SIG-M5 (cell line): ENCODE results near the gene SPDYE2.
"Not testable (repeated sequence)": the region's sequence is repeated elsewhere in the genome, so short reads cannot be mapped to it uniquely, and the experiment has no call there.

Experiments
- DNase-seq: peaks from one replicate; lab custom pipeline; 2025; lab: John Stamatoyannopoulos, UW

The SPDYE2 gene

GRCh38 chr7:102540604-102541003 is 10.4 kb upstream of the SPDYE2 start:
- DNase-seq = not testable (repeated sequence)

DNA sequence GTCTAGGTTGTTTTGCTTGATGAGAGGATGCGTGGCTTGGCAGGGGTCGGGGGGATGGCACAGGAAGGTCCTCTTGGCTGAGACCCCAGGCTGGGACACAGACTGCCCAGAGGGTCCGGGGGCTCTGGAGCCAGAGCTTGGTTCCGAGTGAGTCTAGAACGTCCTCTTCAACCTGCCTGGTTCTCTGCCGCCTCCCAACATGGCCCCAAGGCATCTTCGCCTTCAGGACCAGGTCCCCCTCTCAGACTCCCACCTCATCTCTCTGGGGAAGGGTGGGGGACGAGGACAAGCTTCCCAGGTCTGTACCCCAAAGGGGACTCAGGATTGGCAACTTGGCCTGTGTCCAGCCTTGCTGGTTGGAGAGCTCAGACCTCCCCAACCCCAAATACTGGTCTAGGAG is 8.9 kb upstream of the SPDYE2 start:
- not testable (repeated sequence) for DNase-seq

GRCh38 chr7:102542771-102543170 is 8.3 kb upstream of the SPDYE2 start:
- DNase-seq = not testable (repeated sequence)

- DNase-seq = not testable (repeated sequence)
Measured at GRCh38 chr7:102543596-102543995, 7.4 kb upstream of the SPDYE2 start, which contains the start of gene UPK3BL2. UPK3BL2 (minus strand) TSS chr7:102543696; CDS start chr7:102543636, 60 bp downstream.

- DNase-seq = not testable (repeated sequence)
Measured at GRCh38 chr7:102544372-102544771, 6.7 kb upstream of the SPDYE2 start.

GRCh38 chr7:102545288-102545687 is 5.7 kb upstream of the SPDYE2 start:
- DNase-seq = not testable (repeated sequence)

DNA sequence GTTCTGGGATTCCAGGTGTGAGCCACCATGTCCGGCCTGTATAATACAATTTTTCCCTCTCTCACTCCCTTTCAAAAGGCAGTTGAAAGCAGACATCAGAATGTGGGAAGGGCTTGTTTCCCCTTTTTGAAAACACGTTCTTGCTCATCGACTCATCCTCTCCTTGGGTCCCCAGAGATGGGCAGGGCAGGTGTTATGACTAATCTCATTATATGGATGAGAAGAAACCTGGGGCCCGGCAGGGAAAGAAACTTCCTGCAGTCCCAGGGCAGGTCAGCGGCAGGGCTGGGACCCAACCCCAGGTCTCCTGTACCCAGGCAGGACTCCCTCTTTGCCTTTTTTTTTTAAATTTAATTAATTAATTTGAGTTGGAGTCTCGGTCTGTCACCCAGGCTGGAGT is 4.7 kb upstream of the SPDYE2 start:
- DNase-seq = not testable (repeated sequence)

DNA sequence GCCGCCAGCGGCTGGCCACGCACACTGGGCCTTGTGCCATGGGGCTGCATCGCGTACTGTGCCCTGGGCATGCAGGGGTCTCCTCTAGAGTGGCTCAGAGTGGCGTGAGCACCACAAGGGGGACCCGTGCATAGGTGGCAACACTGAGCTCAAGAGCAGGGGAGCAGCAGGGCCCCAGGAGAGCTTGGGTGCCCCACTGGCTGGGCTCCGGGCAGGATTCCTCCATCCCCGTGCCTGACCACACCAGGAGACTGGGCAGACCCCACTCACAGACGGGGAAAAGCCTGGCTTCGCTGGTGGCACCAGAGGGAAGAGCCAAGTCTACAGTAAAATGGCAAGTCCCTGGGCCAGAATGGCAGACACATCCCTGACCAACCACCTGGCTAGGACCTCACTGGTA is 17.6 kb downstream of the SPDYE2 start:
- not testable (repeated sequence) for DNase-seq

GRCh38 chr7:102572261-102573239 is 21.5 kb downstream of the SPDYE2 start, which contains the start of gene POLR2J3:
POLR2J3 (minus strand) TSS chr7:102572583; CDS start chr7:102572521, 62 bp downstream.
- not testable (repeated sequence) for DNase-seq

GRCh38 chr7:102574607-102575006 is 23.6 kb downstream of the SPDYE2 start:
- DNase-seq = not testable (repeated sequence)

DNA sequence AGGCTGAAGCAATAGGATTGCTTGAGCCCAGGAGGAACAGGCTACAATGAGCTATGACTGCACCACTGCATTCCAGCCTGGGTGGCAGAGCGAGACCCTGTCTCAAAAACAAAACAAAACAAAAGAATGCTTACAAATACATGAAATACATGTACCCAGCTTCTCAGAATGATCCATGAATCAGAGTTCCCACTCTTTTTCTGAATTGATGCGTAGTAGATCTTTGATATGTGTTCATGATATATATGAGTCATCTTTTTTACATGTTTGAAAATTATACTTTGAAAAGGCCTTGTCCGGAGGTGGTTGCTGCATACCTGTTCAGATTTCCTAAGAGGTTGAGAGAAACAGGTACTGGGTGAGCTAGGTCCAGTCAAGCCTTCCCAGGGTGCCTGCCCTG is 25.3 kb downstream of the SPDYE2 start:
- not testable (repeated sequence) for DNase-seq

DNA sequence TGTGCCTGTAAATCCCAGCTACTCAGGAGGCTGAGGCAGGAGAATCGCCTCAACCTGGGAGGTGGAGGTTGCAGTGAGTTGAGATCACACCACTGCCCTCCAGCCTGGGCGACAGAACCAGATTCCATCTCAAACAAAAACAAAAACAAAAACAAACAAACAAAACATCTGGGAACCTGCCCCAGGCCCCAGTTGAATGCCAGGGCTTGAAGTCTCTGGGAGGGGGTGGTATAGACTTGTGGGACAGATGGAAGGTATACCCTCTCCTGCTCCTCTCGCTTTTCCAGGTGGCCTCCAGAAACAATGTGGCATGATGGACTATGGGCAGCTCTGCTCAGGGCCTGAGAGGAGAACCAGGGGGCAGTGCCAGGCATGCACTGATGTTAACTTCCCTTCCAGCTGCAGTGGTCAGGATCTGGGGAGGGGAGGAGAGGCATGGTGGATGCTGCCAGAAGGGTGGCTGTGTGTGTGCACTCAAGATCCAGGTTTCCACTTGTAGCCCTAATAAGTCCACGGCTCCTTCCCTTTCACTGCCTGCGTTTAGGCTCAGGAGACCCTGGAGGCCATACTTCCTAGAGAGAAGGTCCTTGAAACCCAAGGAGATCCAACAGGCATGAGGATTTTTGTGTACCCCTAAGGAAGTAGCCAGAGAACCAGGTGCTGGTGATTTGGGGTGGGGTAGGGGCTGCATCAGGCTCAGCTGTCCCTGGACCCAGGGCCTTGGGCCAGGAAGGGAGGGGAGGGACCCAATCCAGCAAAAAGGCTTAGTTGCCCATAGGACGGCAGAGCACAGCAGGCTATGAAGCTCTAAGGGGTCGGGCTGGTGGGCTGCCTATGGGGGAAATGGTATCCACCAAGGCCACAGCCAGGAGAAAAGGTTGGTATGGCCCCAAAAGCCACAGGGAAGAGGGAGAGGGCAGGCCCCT is 26.6 kb downstream of the SPDYE2 start:
- not testable (repeated sequence) for DNase-seq

- DNase-seq = not testable (repeated sequence)
Measured at GRCh38 chr7:102578486-102578885, 27.5 kb downstream of the SPDYE2 start.

- DNase-seq = not testable (repeated sequence)
Measured at GRCh38 chr7:102581722-102582121, 30.7 kb downstream of the SPDYE2 start.

GRCh38 chr7:102583495-102583894 is 32.5 kb downstream of the SPDYE2 start:
- not testable (repeated sequence) for DNase-seq

DNA sequence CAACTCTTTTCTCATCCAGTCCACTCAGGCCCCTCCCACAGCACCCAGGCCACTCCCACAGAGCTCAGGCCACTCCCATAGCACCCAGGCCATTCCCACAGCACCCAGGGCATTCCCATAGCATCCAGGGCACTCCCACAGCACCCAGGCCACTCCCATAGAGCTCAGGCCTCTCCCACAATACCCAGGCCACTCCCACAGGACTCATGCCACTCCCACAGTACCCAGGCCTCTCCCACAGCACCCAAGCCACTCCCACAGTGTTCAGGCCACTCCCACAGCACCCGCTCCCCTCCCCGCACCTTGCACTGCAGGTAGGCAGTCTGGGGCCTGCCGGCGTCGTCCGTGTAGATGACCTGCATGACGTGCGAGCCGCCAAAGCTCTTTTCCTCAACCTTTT is 38.8 kb downstream of the SPDYE2 start:
- not testable (repeated sequence) for DNase-seq

DNA sequence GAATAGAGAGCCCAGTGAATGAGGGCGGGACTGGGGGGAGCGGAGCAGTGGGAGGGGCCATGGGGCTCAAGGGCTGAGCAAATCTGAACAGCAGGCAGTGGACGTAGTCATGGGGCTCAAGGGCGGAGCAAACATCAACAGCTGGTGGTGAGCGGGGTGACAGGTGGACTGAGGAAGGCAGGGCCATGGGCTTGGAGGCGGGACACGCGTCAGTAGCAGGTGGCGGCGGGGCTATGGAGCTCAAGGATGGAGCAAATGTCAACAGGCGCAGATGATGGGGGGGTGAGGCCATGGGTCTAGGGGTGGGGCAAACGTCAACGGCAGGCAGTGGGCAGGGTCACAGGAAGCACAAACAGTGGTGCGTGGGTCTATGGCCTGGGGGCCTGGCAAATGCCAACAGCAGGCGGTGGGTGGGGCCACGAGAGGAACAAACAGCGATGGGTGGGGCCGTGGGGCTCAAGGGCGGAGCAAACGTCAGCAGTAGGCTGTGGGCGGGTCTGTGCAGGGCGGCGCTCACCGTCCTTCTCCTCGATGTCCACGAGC is 41.5 kb downstream of the SPDYE2 start:
- not testable (repeated sequence) for DNase-seq

DNA sequence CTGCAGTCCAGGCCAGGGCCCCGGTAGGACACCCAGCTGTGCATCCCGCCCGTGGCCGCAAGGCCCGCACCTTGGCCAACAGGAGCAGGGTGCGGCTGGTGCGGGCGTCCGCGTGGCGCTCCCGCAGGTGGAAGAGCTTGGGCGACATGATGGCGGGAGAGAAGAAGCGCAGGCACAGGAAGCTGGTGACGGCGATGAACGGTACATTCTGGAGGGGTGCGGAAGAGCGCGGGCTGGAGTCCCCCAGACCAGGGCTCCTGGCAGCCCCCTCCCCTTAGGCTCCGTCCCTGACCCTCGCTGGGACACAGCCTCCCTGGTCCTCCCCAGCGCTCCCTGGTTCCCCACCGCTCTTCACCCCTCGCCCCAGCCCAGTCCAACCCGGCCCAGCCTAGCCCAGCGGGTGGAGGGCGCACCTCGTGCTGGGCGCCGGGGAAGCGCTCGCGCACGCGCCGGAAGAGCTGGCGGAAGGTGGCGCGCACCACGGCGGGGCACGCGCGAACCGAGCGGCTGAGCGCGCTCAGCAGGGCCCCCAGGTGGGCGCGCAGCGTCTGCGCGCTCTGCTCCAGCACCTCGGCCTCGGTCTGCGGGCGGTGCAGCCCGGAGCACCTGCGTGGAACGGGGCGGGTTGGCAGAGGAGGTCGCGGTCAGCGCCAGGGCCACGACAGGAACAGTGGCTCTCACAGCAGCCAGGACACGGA is 42.8 kb downstream of the SPDYE2 start:
- DNase-seq = not testable (repeated sequence)

- DNase-seq = not testable (repeated sequence)
Measured at GRCh38 chr7:102596036-102596435, 45.0 kb downstream of the SPDYE2 start.

GRCh38 chr7:102599699-102600098 is 48.7 kb downstream of the SPDYE2 start:
- not testable (repeated sequence) for DNase-seq

- not testable (repeated sequence) for DNase-seq
Measured at GRCh38 chr7:102602317-102602716, 51.3 kb downstream of the SPDYE2 start.
